Right renal pelvis (tissue), 4 donors: ENCODE results near the gene DCC. TPM values are rescaled to one million over a fixed set of nuclear protein-coding genes. Genes with fewer than 3 reads are reported as not detected.

Source experiments
- DNase-seq, 4 donors: peaks; one replicate each; pipeline ENCODE4 v3.0.0-alpha.2; 2013; ENCODE audit warnings: low read depth in 4 of 4, low spot score in 3 of 4, missing footprints in 1 of 4
- polyA plus RNA-seq, 4 donors: library from polyadenylated mRNA; unstranded; fragments of 120-200 nt; gene quantifications; one replicate each; pipeline ENCODE4 v1.2.1, GENCODE V29; 2013; ENCODE audit not compliant: insufficient read length in 4 of 4

Gene DCC
- polyA plus RNA-seq, 4 donors: 5.8 to 10.5 (median 9.0) TPM

DNA sequence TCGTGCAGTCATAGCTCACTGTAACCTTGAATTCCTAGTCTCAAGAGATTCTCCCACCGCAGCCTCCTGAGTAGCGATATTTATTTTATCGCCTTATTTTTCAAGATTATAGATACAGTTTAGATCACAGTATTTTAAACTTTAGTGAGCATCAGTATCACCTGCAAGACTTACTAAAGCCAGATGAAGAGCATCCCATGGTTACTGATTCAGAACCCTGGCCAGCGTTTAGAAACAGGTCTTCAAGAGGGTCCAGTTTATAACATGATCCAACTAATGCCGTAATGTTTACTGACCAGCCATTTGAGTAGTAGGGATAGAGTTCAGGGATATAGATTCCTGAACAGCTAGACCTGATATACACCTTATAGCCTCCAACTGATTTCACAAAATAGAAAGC is 146.1 kb downstream of the DCC start:
- no peak for DNase-seq

DNA sequence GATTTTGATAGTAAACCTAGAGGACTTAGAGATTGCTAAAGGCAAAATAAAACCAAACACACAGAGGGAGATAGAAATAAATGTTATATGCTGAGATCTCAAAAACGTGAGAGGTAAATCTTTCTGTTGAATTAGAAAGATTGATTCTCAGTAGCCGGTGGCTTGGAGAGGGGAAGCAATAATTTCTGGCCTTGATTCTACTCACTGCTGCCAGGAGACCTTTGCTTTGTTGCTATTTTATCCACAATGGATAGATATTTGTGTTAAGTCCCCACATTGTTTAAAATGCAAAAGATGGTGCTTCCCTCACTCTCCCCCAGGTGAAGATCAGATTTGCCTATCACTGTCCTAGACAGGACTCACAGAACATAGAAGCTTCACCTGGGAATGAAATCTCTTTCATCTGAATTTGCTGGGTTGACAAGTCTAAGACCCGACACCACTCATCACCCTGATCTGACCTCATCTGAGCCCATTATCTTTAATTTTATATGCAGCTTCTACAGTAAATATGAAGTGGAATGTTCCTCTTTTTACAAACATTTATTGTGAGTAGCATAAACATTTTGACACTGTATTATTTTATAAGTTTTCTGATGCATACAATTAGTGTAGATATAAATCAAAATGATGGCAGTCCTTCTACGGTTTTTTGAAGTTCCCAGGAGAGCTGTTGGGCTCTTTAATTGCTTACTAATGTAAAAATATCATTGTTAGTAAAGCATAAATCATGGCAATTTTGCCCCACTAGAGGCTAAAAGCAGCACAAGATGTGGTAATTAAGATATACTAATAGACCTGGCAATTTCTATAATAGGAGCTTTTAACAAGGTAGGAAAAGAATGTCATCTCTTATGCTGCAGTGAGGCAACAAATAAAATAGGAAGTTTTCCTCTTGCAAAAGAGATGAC is 149.7 kb downstream of the DCC start:
- no peak for DNase-seq

DNA sequence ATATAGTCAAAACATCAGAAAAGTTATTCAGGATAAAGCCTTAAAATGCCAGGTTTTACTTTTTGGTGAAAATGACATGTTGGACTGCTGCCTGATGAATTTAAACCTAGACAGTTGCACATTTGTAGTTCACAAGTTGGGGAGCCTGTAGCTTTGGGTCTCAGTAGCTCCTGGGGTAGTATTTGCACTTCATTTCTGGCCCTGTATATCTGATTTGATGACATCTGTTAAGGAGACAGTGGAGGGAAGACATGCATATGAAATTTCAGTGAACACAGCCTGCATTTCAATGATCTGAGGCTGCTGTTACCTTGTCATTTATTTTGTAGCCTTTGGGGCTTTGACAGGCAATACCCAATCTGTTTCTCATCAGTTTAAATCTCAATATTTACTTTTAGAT is 156.4 kb downstream of the DCC start:
- DNase-seq: no peak

DNA sequence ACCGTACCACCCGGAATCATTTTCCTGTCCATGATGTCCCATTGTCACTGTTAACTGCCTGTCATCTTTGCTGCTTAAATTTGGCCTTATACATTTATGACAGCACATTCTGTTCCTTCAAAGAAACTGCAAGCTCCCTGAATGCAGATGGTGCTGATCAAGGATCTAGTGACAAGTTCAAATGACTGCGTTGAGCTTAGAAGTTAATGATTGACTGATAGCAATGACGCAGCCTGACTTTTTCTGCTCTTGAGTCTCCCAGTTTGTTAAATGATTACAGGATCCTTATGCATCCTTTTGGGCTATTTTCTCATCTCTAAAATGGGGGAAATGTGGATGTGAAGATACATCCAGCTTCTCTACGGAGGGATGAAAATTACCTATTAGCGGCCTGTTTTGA is 159.0 kb downstream of the DCC start:
- peak in 1 of 4 donors; percentile 8 for DNase-seq

DNA sequence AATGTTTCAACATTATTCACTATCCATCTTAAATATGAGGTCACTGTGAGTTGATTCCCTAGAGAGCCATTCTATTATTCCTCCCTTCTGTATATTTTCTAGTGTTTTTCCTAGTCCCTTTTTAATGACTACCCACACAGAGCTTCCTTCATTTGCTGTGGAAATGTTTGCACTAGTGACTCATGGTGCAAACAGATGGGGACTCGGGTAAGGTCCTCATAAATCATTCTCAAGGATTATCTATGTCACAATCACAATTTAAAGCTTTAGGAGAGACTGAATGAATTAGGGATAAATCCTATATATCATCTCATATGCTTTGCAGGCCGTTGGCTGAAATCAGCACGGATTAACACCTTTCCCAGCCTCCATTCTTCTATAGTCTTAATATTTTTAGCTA is 159.6 kb downstream of the DCC start:
- DNase-seq: no peak

DNA sequence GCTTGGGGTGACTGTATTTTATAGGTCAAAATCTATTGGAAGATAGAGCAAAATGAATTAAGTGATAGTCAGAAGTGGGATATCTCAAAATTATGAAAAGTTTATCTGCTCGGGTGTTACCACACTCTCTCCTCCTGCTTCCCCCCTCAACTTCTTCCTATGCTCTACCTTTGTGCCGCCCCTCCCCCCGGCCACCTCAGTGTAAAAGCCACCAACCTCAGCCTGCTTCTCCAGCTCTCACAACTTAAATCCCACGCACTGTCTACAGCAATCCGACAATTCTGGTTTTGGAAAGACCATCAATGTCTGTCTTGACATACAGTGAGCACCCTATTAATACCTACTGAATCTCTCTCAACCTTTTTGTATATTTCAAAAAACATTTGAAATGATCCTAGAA is 164.6 kb downstream of the DCC start:
- DNase-seq: no peak

DNA sequence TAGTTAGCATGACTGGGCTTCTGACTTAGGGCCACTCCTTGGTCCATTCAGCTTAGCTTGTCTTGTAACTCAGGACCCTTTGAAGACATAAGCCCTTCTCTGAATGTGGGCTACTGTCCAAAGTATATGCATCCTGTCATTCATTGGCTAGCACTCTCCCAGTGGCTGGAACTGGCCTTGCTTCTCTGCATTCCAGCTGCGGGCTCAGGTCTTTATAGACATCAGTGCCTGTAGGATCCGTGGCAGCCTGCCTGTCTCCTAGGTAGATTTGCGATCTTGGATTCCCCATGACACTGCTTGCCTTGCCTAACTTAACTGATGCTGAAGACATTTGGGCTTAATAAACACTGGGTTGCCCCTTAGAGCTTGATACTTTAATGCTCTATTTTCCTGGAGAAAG is 170.1 kb downstream of the DCC start:
- no peak for DNase-seq

DNA sequence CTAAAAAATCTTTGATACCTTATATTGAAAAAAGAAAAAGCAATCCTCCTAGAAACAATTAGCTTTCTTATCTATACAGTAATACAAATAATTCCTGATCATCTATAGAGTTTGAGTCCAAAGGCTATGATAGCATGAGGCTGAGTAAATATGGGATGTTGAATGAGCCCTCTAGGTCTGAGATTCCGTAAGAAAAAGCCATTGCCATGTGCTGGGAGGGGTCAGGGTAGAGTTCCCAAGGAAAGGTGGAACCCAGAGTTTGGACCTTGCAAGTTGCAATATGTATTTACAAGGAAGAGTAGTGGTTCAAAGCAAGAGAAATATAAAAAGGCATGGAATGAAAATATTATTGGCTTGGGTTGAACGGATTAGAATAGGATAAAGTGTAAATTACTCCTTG is 178.1 kb downstream of the DCC start:
- no peak for DNase-seq

DNA sequence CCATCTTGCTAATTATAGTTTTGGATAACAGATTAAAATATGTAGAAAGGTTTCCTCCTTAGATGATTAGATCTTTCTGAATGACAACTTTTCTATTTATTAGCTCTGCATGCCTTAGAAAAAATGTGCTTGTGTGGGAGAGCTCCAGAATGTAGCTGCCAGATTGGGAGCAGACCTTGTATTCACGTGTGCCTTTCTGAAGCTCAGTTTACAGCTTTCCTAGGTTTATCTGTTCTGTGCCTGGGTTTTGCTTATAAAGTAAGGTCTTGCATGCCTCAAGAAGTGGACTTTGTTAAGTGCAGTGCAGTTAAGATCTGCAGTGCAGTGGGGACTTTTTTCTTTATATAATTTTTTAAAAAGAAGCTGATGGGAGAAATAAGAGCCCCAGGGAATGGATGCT is 179.0 kb downstream of the DCC start:
- no peak for DNase-seq

DNA sequence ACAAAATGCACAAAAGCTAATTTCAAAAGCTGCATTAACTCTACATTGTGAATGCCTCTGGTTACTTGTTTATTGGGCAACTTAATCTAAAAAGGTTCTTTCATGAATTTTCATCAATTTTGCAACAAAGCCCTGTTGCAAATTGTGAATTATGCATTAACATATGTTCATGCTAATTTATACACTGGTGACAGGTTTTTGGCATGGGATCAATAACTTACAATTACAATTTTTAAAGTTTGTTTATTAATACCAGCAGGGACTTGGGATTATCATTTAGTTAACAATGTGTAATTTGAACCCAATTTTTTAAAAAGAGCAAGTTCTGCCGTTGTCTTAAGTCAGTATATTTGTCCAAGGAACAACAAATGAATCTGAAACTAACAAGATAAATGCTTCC is 183.6 kb downstream of the DCC start:
- DNase-seq: no peak

DNA sequence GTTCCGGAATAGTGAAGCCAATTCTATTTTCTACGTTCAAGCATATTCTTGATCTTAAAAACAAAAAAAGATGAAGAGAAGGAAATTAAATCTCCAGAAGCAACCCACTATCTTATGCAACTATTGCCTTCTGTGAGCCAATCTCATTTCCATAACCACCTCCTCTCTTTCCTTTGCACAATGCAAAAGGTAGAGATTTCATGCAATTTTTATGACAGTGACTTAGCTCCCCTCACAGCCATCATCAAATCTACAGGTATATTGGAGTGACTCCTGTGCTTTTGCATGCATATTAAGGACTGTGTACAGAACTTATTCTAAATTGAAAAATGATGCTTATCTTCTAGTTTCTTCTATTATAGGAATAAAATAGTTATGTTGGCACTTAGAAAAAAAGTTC is 191.8 kb downstream of the DCC start:
- DNase-seq: no peak

DNA sequence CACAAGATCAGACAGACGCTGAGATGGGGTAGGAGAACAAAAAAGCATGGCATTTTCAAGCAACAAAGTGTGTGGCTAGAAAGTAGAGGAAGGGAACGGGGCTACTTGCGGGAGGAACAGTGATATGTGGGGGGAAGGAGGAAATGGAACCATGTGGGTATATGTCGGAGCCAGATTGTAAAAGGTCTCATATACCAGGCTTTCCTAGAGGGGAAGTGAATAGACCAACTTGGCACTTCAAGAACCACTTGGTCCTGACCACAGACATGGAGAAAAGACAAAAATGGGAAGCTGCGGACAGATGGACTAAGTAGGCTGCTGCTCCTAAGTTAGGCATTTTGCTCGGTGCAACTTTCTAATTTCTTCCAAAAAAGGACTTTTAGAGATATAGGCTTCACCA is 196.0 kb downstream of the DCC start:
- no peak for DNase-seq

DNA sequence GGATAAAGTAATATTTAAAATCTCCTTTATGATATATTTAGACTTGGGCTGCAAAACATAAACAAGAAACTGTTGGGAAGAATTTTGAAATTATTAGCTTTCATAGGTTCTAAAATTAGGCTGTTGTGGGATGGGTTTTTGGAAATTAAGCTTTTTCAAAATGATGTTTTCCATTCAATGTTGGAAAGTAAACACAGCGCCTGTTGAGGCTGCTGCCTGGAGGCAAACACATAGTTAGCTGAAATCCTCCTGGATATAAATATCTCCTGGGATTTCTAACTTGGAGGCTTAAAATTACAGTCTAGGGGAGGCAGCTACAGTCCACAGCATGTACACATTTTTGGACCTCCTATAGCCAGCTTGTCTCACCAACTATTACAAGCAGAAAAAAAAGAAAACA is 197.3 kb downstream of the DCC start:
- no peak for DNase-seq

DNA sequence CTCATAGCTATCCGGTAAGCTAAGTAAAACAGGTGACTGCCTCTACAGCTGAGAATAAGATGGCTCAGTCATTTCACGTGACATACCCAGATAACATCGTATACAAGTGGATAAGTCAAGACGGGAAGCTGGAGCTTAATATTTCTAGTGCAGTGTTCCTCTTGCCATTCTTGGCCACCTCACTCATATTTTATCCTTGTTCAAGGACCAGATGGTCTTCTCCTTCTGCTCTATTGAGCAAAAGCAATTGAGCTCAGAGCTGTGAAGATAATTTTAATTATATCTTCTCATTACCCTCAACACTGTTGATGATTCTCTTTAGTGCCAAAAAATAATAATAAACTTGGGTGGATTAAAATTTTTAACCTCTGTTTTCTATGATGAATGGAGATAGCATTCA is 201.1 kb downstream of the DCC start:
- no peak for DNase-seq

DNA sequence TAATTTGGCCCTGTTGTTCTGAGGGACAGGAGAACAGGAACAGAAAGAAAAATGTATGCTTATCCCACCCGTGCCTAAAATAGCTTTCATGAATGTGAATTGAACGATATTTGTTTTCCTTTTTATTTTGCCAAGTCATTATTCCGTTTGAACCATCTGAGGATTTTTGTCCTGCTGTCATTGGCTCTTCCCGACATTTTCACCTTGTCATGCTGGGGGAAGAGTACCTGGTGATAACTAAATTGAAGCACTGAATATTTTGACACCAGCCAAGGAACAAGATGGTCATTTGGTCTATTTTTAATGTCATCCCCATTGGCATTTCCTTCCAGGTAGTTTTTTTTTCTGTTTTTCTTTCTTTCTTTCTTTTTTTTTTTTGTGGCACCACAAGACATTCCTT is 204.1 kb downstream of the DCC start:
- DNase-seq: no peak

DNA sequence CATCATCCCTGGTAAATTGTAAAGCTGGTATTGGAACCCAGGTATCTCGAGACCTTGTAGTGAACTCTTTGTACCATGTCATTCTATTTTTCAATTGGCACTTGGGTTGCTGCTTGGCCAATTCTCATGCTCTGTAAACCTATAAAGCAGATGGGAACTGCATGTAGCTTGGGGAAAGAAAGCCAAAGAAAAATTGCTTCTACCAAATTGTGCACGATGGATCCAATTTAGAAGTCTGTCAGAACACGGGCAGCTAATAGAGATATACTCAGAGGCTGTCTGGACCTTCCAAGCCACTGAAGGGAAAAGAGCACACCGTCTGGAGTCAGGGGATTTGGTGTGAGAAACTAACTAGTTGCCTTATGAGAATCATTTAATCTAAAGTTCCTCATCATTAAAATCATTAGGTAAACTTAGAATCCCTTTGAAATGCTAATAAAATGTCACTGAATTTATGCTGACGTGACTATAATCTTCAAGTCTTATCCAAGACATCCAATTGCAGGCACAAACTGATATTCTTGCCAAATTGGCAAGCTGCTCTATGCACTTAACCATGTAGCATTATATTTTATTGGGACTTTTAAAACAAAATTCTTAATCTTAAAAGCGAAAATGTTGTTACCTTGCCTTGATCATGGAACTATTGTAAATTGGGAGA is 206.8 kb downstream of the DCC start:
- DNase-seq: no peak

DNA sequence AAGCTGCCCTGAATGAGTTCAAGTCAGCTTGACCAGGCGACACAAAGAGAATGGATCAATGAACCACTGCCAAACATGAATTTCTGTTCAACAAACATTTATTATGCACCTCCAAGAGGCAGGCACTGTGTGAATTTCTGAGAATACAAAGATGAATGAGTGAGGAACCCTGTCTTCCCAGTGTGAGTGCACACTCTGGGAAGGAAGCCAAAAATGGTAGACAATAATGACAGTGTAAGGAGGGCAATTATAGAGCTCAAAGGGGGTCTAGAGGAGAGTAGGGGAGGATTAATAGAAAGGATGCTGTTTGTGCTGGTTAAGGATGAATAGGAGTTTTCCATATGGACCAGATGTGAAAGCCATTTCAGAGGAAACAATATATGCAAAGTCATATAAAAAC is 213.4 kb downstream of the DCC start:
- DNase-seq: no peak

DNA sequence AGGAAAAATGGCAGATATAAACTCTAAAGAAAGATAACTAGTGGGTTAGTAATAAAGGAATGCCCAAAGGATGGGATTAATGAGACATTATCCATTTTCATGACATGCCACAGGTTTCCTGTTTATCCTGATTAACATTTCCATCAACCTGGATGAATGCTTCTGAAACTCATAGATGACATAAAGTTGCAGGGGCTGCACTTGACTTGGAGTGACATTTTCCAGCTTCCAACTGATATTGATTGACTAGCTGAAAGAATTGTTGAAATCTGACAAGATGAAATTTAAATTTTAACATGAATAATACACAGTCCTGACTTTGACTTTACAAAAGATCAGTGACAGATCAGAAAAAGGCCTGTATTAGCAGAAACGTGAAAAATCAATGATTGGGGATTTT is 214.2 kb downstream of the DCC start:
- no peak for DNase-seq

DNA sequence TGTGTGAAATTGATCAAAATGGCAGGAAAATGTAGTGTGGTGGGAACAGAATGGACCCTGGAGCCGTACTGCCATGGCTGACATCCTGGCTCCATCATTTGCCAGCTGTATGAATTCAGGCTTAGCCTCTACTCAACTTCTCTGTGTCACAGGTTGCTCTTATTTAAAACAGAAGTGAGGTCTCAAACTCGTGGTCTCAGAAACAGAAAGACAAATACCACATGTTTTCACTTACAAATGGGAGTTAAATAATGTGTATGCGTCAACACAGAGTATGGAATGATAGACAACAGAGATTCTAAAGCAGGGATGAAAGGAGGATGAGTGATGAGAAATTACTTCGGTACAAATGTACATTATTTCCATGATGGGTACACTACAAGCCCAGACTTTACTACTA is 227.4 kb downstream of the DCC start:
- no peak for DNase-seq

DNA sequence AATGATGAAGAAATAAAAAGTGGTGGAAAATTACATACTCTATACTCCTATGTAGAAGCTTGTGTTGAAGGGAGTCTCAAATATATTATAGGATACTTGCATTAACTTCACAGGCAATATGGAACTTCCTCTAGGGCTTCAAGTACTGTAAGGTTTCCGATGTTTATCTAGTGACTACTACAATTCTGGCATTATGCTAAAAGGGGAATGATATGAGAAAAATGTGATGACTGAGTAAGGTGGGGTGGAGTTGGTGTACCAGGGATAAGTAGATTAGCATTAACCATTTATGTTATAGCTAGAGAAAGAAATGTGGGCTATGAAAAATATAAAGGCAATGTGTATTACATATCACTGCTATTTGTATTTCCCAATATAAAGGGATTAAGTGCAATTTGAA is 229.5 kb downstream of the DCC start:
- no peak for DNase-seq

DNA sequence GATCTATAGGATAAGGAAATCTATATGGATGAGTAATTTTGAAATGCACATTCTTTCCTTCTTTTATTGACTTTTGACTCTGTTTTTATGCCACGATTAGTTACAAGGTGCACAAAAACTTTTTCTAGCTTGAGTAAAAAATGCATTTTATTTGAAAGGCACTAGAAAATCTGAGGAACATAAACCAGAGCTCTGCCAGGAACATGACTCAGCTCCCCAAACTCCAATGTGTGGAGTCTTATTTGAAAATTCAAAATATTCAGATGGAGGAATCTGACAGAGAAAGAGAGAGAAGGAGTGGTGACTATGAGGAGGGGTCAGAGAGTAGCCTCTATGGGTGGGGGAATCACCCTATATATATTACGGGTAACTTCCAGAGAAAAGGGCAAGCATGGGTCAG is 231.0 kb downstream of the DCC start:
- DNase-seq: no peak
